GM18517 (cell line): ENCODE measurements around the gene JAKMIP3.

Source experiments
- ATAC-seq: cut with Tn5 transposase; IDR thresholded peaks from one replicate; pipeline ENCODE4 v1.9.1; 2021; ENCODE audit warnings: mild to moderate bottlenecking, moderate library complexity; ENCODE audit not compliant: unreplicated experiment

JAKMIP3 gene

DNA sequence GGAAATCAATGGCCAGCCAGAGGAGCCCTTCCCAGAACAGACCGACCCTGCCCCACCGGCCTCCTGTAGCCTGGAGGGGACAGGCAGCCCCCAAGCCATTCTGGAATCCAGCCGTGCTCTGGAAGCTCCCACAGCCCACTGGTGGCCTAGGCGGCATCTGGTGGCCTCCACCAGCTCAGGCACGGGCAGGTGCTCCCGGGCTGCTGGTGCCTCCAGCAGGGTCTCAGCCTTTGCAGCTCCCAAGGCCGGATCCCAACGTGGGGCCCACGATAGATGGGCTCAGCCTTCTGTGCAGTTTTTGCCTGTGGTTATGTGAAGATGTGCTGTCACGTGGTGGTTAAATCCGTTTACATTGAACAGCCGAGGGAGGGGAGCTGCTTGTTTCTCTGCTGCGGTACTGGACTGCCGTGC lies 44.4 kb downstream of the JAKMIP3 start:
- no peak for ATAC-seq

DNA sequence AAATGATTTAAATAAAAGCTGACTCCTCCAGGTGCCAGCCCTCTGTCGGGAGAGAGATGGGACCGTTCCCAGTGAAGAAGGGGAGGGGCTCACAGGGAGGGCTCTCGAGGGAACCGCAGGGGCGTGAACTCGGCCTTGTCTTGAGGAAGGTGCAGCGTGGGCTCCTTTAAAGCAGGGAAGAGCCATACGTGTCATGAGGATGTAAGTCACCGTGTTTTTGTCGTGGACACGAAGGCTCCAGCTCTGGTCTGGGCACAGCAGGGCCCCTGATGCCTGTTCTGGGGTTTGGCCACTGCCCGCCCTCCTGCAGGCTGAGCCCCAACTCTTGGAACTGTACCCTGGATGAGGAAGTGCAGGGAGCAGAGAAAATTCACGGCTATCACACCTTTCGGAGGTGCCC lies 45.0 kb downstream of the JAKMIP3 start:
- ATAC-seq: no peak

DNA sequence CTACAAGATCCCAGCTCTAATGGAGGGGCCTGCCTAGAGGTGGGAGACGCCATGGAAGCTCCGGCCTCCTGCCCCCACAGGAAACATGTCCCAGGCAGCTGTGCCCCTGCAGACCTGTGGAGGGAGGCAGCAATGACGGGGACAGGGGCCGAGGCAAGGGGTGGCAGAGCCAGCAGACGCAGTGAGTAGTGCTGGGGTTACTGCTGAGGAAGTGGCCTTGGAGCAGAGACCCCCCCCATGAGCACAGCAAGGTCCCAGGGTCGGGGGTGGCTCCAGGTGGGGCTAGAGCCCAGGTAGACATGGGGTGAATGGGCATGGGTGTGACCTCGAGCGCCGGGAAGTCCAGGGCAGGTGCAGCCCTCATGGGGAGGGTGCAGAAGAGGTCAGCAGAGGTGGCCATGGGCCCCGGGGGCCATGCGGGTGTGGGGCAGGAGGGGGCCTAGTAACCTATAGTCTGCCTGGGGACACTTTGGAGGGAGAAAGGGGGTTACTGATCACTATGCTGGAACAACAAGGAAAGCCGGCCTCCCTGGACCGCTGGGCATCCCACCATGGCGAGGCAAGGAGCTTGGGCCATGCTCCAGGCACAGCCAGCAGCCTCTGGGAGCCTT lies 45.5 kb downstream of the JAKMIP3 start:
- ATAC-seq: no peak

DNA sequence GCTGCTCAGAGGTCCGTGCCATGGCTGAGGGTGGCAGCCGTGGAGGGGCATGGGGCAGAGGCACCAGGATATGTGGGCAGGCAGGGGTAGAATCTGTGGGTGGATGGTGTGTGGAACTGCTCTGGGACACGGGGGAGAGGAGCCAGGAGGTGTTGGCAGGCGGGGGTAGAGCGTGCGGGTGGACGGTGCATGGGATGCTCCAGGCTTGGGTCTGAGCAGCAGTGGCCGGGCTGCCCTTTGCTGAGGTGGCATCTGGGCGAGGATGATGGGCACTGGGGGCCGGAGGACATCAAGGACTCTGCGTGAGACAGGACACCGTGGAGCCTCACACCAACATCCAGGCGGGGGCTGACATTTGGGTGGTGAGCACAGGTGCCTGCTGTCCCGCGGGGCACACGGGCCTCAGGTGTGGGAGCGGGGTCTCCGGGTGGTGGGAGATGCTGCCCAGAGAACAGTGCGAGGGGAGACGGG lies 46.2 kb downstream of the JAKMIP3 start:
- no peak for ATAC-seq

DNA sequence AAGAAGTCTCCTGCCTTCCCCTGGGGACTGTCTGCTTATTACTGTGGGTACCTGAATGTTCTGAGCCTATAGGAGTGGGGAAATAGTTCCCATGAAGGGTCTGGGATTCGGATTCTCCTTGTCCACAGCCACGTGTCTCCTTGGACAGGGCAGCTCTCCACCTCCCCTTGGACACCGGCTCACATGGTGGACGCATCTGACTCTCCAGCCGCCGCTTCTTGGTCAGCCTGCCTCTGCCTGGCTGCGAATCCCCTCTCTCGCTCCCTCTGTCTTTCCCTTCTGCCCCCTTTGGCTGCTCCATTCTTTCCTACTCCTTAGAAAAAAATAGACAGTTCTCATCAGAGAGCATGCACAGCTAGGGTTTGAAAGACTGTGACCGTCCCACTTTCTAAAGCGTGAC lies 46.9 kb downstream of the JAKMIP3 start:
- no peak for ATAC-seq

DNA sequence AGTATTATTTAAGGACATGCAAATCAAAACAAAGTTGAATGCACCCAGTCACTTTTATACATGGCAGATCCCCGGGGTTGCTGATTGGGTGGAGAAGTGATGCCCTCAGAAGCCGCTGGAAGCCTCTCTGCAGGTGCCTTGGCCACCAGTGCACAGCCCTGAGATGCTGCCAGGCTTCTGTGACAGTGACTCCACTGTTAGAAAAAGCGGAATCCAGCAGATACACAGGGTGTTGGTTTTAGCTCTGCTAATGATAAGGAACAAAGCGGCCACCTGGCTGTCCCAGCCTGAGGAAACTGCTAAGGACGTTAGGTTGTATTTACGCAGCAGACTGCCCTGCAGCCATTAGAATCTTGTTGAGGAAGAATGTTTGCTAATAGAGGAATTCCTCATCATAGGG lies 47.5 kb downstream of the JAKMIP3 start:
- ATAC-seq: no peak

DNA sequence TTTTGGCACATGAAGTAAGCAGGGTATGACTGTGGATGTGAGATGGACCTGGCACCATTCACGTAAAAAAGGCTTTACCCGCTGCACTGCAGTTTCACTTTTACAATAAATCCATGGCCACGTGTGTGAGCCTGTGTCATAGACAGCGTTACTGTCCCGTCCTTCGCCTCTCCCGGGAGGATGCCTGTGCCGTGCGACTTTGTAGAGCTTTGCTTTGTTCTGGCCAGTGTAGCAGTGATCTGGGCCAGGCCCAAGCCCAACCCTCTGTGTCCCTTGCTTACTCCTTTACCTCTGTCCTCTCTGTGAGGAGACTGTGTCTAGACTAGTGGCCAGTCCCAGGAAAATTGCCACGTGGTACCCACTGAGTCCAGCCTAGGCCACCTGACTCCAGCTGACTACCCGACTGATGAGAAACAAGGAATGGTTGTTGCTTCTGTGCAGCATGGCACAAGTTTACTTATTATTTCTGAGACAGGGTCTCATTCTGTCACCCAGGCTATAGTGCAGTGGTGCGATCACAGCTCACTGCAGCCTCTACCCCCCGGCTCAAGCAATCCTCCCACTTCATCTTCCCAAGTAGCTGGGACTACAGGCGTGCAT lies 48.1 kb downstream of the JAKMIP3 start:
- no peak for ATAC-seq

DNA sequence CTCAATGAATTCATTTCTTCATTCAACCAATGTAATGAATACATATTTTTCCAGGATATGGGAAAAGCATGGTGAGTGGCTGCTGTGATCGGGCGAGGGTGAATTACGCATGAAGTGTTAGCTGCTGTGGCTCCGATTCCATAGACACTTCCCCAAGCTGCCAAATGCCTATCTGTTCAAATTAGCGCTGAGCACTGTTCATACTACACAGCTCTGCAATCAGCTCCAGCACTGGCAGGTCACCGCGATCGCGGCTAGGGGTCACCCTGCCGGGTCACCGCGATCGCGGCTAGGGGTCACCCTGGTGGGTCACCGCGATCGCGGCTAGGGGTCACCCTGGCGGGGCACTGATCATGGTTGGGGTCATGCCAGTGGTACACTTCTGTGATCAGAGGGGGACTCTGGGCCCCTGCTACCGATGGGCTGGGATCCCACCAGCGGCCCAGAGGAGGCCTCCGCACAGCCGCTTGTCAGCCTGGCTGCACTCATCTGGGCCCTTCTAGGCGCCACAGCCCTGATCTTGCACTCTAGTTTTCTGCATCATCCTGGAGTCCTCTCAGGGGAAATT lies 49.3 kb downstream of the JAKMIP3 start:
- no peak for ATAC-seq
